HS-27A (cell line): Measurements from ENCODE around the gene AKAP1.

Source experiments
- DNase-seq: peaks from one replicate; pipeline ENCODE4 v3.0.0-alpha.2; 2012; ENCODE audit warnings: low read depth, missing footprints

Gene AKAP1

DNA sequence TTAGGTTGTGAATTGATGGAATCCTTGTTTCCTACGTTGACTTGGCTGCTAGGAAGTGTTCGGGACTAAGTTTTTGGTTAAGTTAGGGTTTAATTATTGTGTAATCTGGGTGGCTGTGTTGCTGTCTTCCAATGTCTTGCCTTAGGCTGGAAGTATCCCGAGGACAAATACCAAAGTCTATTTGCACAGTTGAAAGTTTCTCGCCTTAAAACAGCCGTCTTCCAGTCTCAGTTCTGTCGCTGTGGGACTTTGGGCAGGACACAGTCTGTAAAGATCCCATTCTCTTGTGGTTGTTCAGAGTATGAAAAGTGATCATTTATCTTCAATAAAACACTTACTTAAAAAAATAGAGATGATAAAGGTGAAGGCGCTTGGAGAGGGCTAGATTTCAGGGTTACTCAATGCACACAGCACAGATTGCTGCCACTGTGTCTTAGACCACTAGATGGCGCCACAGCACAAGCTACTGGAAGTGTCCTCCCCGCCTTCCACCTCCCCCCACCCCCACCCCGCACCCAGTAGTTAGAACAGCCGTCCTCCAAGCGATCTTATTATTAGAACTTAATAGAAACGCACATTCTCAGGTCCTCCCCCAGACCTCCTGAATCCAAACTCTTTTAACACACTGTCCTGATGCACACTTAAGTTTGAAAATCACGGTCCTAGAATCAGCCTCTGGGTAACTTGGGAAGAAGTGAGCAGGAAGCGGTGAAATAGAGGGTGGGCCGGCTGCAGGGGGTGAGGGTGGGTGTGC, 45.8 kb downstream of the AKAP1 start:
- peak; percentile 54 for DNase-seq

DNA sequence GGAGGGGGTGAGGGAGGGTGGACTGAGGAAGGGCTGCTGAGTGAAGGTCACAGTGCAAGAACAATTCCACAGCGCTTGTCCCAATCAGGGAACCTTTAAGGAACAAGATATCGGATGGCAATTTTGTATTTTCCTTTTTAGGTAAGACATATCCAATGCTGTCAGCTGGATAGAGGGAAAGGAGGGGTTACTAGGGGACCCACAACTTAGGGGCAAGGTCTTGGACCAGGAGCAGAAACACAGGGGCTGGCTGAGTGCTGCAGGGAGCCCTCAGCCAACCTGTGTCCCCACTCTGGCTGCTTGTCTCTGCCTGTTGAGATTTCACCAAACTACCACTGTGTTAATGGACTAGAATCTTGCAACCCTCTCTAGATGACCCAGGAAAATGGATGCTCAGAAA, 47.6 kb downstream of the AKAP1 start:
- no peak for DNase-seq

DNA sequence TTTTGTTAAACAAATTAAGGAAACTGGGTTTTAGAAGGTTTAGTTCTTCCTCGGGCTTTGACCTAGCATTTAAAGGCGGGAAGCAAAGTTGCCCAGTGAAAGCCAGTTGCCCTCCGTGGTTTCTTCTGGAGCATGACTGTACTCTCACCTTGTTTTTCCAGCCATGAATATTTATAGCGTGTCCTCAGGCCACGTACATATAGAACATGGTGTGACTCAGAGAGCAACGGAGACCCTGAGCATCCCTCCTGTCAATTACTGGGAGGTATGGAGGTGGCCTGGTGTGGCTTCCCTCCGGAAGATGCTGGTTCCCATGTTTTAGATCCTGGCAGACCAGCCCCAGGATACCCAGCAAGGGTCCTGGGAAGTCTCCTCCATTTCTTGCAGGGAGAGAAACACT, 48.4 kb downstream of the AKAP1 start:
- no peak for DNase-seq

DNA sequence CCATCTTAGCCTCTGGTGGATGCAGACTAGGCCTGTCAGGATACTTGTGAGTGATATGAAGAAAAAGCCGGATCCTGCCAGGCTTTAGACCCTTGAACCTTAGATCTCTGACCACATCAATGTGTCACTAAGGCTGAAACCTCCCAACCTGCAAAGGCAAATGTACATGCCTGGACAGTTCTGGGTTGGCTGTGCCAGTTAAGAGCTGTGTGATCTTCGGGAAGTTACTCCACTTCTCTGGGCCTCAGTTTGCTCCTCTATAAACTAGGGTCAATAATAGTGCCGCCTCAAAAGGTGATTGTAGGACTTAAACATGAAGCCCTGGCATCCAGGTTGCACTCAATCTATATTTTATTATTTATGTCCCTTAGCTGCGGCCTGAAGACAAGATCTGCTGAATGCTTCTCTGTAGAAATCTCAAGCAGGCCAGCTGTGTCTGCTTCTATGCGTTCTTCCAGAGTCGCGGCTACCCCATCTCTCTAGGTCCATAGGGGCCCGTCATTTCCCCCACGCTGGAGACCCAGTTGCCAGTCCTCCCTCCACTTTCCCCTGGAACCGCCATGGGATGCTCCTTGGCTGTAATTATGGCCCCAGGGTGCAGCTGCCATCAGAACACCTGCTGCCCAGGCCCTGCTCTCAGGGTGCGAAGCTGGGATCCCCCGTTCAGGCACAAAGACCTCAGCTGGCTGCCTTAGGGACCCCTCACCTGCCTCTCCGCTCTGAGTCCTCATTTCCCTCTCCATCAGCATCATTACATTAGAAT, 50.2 kb downstream of the AKAP1 start:
- DNase-seq: no peak

DNA sequence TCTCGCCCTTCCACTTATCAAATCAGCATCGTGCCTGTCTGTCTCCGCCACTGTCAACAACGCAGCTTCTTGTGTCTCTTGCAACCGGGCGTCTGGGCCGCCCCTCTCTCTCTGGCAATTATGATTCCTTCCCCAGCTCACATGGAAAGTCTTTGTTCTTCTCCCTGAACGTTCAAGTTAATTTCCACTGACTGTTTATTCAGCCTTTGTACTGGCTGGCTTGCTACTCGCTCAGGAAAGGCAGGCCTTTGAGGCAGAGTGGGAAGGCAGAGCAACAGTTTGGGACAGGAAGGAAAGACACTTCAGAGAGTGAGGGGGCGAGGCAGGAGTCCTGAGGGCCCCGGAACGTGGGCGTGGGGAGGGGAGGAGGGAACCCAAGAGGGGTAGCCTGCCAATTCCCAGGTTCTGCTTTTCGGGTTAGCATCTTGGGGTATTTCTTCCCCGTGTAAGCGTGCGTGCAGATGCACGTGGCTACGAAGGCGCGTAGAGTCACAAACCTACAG, 50.8 kb downstream of the AKAP1 start:
- DNase-seq: no peak

DNA sequence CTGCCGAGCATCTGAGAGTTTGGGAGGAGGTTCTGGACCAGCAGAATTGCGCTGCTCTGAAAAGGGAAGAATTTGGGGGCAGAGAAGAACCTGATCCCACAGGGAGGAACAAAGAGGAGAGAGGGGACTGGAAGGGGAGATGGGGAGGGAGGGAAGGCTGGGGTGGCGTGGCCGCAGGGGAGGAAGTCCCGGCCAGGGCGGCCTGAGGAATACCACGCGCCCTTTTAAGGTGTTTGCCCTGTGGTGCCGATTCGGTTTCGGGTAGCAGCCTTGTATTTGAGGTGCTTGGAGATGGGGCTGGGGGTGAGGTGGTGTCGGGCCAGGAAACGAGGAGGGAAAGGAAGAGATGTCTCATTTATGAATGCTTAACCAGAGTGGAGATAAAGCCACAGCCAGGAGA, 51.3 kb downstream of the AKAP1 start:
- no peak for DNase-seq

DNA sequence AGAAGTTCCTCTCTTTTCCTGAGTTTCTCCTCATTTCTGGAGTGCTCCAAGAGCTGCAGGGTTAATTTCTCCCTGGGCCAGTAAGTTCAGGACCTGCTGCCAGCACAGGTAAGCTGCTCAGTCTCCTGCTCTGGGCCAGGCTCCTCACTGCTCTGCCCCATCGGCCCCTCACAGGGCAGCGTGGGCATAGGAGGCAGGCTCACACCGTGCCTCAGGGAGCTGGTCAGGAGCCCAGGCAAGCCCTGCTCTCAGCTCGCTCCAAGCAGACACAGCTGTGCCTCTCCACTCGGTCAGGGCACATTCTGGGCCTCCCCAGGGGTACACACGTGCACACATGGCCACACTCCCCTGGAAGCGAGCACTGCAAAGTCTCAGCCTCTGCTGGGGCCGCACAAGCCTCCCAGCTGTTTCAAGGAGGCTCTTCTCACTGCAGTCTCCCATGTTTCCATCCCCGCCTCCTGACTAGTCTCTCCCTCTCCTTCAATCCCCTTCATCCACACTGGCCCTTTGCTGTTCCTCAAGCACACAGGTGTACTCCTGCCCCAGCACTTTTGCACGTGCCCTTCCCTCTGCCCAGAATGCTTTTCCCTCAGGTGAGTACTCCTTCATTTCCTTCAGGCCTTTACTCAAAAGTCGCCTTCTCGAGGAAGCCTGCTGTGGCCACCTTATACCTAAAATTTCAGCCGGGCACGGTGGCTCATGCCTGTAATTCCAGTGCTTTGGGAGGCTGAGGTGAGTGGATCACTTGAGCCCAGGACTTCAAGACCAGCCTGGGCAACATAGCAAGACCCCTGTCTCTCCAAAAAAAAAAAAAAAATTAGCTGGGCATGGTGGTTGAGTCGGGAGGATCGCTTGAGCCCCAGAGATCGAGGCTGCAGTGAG, 53.2 kb downstream of the AKAP1 start:
- no peak for DNase-seq

DNA sequence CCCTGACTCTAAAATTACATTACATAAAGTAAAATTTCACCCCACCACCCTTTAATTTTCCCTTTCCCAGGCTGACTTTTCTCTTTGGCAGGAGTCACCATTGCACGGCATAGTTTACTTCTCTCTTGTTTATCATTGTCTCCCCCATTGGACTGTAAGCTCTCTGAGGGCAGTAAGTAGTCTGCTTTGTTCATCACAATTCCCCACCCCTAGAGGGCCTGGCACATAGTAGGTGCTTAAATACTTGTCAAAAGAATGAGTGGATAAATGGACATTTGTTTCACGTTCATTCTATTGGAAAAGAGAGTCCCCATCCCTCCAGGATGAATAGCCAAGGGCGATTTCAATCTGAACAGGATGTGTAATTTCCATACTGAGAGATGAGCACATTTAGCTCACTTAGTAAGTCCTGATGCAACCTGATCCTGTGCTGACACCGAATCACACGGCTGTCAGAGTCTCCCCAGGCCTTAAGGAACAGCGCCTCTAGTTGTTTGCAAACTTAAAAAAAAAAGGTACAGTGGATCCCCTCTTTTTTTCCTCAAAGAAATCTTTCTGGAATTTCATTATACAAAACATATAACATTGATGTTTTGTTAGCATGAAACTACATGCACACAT, 54.0 kb downstream of the AKAP1 start:
- DNase-seq: no peak

DNA sequence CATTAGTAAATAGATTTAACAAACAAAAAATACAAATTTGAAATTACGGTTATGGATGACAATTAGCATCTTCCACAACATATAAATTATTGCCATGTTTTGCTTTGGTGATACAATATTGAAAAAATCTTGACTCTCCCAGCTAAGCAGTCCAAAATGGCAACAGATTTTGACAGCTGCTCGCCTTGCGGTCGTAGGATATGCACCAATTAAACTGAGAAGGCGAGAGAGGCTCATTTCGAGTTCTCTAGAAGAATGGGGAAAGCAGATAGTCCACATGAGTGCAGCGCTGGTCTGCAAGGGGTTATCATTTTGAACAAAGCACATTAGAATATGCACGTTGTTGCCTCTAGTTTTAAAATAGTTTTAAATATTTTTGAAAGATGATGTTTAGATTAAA, 55.3 kb downstream of the AKAP1 start:
- DNase-seq: no peak

DNA sequence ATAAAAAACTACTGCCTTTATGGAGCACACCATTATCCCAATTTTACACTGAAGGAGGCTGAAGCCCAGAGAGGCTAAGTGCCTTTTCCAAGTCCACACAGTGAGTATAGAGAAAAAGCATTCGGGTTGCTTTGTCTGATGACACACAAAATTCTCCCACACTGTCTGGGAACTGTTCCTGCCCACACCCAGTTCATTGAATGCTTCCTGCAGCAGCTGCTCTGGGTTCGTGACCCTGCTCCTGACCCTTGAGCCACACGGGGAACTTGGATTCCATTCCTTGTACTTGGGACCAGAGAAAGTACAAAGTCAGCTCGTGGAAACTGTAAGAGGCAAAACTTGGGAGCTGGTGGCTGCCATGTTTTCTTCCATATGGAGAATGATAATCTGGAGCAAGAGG, 57.9 kb downstream of the AKAP1 start:
- DNase-seq: no peak

DNA sequence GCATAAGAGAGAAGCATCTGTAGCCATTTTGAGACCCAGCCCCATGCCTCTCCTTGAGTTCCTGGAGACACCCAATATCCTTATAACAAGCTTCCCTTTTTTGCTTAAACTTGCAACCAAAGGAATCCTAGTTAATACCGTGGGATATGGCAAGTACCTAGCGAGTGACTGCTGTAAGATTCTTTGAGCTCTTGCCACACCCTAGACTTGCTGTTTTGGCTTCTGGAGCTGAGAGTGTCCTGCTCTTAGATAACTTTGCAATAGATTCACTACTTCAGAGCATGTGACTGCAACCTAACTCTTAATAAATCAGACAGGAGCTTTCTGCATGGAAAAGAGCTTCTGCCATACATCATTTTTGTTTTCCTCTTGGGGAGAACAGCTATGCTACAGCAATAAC, 58.3 kb downstream of the AKAP1 start:
- no peak for DNase-seq

DNA sequence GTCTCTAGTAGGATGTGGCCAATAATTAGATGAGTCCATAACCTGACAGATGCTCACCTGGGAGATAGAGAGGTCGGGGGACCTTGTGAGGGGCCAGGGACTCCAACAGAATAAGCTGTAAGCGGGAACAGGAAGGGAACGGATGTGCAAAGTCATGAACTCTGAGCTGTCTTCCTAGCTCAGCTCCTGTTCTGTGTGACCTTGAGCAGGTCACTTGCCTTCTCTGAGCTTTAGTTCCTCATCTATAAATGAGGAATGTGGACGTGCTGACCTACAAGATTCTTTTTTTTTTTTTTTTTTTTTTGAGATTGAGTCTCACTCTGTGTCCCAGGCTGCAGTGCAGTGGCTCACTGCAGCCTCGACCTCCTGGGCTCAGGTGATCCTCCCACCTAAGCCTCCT, 58.9 kb downstream of the AKAP1 start:
- DNase-seq: no peak

DNA sequence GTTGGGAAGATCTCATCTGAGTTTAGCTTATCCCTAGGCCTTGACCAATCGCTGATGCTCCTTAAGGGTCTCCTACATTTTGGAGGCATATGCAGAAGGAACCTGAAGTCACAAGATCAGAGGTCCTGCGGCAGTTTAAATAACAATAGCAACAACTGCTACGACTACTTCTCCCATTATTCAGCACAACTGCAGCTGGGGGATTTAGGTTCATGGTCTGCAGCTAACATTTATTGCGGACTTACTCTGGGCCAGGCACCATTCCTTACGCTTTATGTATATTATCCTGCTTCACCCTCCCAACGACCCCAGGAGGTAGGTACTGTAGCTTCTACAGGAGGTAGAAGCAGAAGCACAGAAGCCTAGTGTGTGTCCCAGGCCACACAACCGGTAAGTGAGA, 59.5 kb downstream of the AKAP1 start:
- DNase-seq: no peak

DNA sequence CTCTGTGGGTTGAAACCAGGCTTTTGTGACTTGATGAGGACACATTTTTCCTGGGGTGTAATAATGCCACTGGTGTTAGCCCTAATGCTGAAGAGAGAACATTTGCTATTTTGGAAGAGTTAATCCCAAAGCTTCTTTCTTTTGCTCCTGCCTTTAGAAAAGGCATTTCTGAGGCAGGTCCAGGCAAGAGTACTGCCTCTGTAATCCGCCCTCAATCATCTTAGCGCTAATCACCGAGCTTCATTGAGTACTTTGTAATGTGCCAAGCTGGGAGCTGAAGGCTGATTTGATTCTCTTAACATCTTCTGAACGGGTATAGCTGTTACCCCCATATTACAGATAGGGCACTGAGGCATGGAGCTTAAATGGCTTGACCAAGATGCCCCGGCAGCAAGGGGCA, 60.3 kb downstream of the AKAP1 start:
- no peak for DNase-seq

DNA sequence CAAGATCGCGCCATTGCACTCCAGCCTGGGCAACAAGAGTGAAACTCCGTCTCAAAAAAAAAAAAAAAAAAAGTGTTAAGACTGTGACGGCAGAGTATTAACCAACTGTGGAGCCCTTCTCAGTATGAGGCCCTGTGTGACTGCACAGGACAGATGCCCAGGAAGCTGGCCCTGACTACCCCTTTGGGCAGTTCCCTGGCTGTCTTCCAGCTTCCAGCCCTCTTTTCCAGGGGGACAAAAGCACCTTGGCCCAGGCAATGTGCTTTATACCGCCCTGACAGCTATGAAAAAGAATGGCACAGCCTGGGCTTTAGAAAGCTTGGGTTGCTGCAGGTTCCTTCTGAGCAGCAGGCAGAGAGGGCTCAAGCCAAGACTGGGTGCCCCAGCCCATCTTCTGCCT, 61.2 kb downstream of the AKAP1 start:
- DNase-seq: no peak

DNA sequence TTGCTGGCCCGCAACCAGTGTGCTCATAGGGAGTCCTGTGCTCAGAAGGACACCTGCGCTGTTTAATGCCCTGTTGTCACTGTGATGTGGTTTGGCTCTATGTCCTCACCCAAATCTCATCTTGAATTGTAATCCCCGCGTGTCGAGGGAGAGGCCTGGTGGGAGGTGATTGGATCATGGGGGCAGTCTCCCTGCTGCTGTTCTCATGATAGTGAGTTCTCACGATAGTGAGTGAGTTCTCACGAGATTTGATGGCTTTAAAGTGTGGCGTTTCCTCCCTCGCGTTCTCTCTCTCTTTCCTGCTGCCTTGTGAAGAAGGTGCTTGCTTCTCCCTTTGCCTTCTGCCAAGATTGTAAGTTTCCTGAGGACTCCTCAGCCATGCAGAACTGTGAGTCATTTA, 66.8 kb downstream of the AKAP1 start:
- DNase-seq: no peak

DNA sequence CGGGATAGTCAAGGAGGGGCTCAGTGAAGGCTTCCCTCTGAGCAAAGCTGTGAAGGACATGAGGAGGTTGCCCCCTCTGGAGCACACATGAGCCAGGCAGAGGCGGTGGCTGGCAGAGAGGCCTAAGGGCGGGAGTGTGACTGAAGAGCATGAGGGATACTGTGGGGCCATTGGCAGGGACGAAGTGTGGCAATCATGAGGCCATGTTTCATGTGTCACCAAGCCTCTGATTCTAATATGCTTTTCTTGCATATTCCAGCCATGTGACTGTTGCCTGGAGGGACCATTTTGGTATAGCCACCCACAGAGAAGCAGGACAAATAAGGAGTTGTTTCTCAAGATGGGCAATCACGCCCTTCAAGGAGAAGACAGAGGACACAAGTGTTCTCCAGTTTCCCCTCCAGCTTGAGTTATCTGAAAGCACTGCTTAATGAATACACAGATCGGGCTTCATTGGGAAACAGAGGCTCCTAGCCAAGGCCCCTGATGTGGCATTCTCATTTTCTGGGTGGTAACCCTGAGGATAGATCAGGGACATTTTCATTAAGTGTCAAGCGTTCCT, 68.0 kb downstream of the AKAP1 start:
- DNase-seq: no peak

DNA sequence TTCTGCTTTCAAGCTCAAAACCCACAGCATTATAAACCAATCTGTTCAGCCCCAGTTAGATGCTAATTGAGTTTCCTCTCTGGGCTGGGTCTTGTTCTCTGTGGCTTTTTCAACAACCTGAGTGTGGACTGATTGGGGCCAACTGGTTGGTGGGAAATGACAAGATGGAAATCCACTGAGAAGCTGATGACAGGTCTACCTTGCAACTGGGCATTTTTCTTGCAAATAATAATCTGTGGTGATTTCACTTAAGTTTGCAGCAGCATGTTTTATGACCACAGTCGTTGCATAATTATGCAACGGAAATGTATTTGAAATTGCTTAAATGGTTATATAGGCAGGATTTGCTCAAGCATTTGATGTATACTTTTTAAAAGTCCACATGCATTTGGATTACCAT, 69.9 kb downstream of the AKAP1 start:
- DNase-seq: no peak

DNA sequence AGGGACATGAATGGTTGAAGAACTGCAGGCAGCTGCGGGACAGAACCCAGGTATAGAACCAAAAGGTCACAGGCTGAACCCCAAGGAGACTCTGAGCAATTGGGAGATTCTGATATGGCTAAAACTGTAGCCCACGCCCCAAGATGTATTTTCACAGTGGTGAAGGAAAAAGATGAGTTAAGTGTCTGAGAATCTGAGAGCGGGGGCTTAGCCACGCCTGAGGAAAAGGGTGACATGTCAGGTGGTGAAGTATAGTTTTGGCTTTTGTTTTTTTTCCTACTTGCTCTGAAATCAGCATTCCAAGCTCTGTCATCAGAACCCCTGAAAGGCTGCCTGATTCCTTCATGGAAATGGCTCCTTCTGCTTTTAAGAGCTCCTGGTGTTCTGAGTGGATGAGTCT, 73.3 kb downstream of the AKAP1 start:
- no peak for DNase-seq

DNA sequence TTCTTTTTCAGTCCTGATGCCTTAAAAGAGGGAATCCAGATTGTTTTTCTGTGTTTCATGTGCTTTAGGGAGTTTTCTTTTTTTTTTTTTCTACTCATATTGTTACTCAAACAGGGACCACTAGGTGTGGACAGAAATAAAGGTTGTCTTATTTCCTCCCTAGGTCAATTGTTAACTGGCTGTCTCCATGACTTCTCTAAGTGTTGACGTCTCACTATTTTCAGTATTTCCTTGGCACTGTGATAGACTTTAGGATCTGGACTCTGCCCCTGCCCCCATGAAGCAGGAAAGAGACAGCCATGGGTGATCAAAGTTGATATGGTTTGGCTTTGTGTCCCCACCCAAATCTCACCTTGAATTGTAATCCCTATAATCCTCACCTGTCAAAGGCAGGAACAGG, 73.7 kb downstream of the AKAP1 start:
- no peak for DNase-seq

DNA sequence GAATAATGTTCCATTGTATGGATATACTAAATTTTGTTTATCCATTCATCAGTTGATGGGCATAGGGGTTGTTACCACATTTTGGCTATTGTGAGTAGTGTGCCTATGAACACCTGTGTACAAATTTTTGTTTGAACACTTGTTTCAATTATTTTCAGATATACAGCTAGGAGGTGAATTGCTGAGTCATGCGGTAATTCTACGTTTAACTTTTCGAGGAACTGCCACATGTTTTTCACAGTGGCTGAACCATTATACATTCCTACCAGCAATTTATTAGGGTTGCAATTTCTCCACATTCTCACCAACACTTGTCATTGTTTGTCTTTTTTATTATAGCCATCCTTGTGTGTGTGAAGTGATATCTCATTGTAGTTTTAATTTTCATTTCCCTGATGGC, 75.6 kb downstream of the AKAP1 start:
- no peak for DNase-seq

DNA sequence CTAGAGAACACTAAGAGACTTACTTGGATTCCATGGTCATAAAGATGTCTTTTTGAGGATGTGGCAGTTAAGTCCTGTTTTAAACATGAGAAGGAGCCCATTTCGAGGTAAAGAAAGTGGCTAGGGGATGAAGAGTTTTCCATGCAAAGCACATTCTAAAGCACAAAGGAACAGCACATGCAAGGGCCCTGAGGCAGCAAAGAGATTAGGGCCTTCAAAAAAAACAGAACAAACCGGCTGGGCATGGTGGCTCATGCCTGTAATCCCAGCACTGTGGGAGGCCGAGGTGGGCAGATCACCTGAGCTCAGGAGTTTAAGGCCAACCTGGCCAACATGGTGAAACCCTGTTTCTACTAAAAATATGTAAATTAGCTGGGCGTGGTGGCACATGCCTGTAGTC, 79.8 kb downstream of the AKAP1 start:
- no peak for DNase-seq
